ENCODE results near the gene LRRTM4. TPM values are rescaled to one million over a fixed set of nuclear protein-coding genes. Genes with fewer than 3 reads are reported as not detected.

LRRTM4 gene
- total and polyA plus RNA-seq, 2 donors (not counting 1 experiment from before 2014, with no cell fraction given), result not detected

GRCh38 chr2:77127345-77127744, 394.8 kb downstream of the LRRTM4 start:
- Histone ChIP-seq H3K9me3 (ENCODE audit: control extremely low read depth in 1 of 3, control insufficient read depth in 2 of 3, insufficient read depth in 1 of 3, low read length in 2 of 3) (no peaks in the 10 kb centered on the region), H3K9ac (ENCODE audit: low read length) (no peak overlapping the region), H3K79me2 (ENCODE audit: control insufficient read depth, insufficient read depth, low read length) (no peaks in the 10 kb centered on the region), H3K27me3 (replicated peaks in 1 of 4; ENCODE audit: control extremely low read depth in 1 of 4, control insufficient read depth in 3 of 4, insufficient read depth in 4 of 4, low read length in 3 of 4) (no peaks in the 10 kb centered on the region), H3K4me2 (replicated peaks; ENCODE audit: low read depth, low read length, poor library complexity, severe bottlenecking) (no peak overlapping the region), H3K4me1 (ENCODE audit: control insufficient read depth in 2 of 2, insufficient read depth in 2 of 2, low read length in 2 of 2) (no peaks in the 10 kb centered on the region), H4K20me1 (ENCODE audit: control insufficient read depth, insufficient read depth, low read length, poor library complexity, severe bottlenecking) (no peaks in the 10 kb centered on the region), H3K36me3 (replicated peaks in 1 of 2; ENCODE audit: control extremely low read depth in 1 of 2, control insufficient read depth in 1 of 2, extremely low read depth in 1 of 2, insufficient read depth in 2 of 2, low read length in 1 of 2) (no peaks in the 10 kb centered on the region), H2AFZ (ENCODE audit: insufficient read depth, low read depth, low read length, poor library complexity, severe bottlenecking) (no peak overlapping the region), H3K27ac (ENCODE audit: low read length in 2 of 2) (no peak overlapping the region), H3K4me3 (ENCODE audit: control extremely low read depth in 1 of 5, extremely low read depth in 1 of 5, insufficient read depth in 1 of 5, low read depth in 2 of 5, low read length in 4 of 5) (no peak overlapping the region)
- POLR2A ChIA-PET, result no interaction called here
- H3K27me3 Mint-ChIP-seq, result no peaks in the 10 kb centered on the region
- H3K9me3 Mint-ChIP-seq (ENCODE audit: insufficient read depth), result no peaks in the 10 kb centered on the region
- DNase-seq (no peak), ATAC-seq (ENCODE audit: low read depth) (no peak)
- TF ChIP-seq, protein P1, sequence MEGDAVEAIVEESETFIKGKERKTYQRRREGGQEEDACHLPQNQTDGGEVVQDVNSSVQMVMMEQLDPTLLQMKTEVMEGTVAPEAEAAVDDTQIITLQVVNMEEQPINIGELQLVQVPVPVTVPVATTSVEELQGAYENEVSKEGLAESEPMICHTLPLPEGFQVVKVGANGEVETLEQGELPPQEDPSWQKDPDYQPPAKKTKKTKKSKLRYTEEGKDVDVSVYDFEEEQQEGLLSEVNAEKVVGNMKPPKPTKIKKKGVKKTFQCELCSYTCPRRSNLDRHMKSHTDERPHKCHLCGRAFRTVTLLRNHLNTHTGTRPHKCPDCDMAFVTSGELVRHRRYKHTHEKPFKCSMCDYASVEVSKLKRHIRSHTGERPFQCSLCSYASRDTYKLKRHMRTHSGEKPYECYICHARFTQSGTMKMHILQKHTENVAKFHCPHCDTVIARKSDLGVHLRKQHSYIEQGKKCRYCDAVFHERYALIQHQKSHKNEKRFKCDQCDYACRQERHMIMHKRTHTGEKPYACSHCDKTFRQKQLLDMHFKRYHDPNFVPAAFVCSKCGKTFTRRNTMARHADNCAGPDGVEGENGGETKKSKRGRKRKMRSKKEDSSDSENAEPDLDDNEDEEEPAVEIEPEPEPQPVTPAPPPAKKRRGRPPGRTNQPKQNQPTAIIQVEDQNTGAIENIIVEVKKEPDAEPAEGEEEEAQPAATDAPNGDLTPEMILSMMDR (IDR thresholded peaks at IDR 0.05), result no peak
- TF ChIP-seq EZH2 (IDR thresholded peaks at IDR 0.05; ENCODE audit: borderline replicate concordance, insufficient read depth, low read depth, low read length, poor library complexity, severe bottlenecking), result no peak
- H3K27ac Mint-ChIP-seq, result no peak overlapping the region
- no peaks in the 10 kb centered on the region for H3K4me1 Mint-ChIP-seq
- intact Hi-C loops (cut with micrococcal nuclease), result no loop called here
- CTCF ChIA-PET, result no interaction called here
- no peak overlapping the region for H3K4me3 Mint-ChIP-seq

- no peaks in the 10 kb centered on the region for H3K27me3 Mint-ChIP-seq
- no peaks in the 10 kb centered on the region for H3K4me1 Mint-ChIP-seq
- Histone ChIP-seq H3K4me2 (replicated peaks; ENCODE audit: low read depth, low read length, poor library complexity, severe bottlenecking) (no peak overlapping the region), H3K27me3 (replicated peaks in 1 of 4; ENCODE audit: control extremely low read depth in 1 of 4, control insufficient read depth in 3 of 4, insufficient read depth in 4 of 4, low read length in 3 of 4) (no peaks in the 10 kb centered on the region), H3K4me1 (ENCODE audit: control insufficient read depth in 2 of 2, insufficient read depth in 2 of 2, low read length in 2 of 2) (no peaks in the 10 kb centered on the region), H4K20me1 (ENCODE audit: control insufficient read depth, insufficient read depth, low read length, poor library complexity, severe bottlenecking) (no peaks in the 10 kb centered on the region), H3K9me3 (ENCODE audit: control extremely low read depth in 1 of 3, control insufficient read depth in 2 of 3, insufficient read depth in 1 of 3, low read length in 2 of 3) (no peaks in the 10 kb centered on the region), H3K79me2 (ENCODE audit: control insufficient read depth, insufficient read depth, low read length) (no peaks in the 10 kb centered on the region), H3K36me3 (replicated peaks in 1 of 2; ENCODE audit: control extremely low read depth in 1 of 2, control insufficient read depth in 1 of 2, extremely low read depth in 1 of 2, insufficient read depth in 2 of 2, low read length in 1 of 2) (no peaks in the 10 kb centered on the region), H3K27ac (ENCODE audit: low read length in 2 of 2) (no peak overlapping the region), H2AFZ (ENCODE audit: insufficient read depth, low read depth, low read length, poor library complexity, severe bottlenecking) (no peak overlapping the region), H3K9ac (ENCODE audit: low read length) (no peak overlapping the region), H3K4me3 (ENCODE audit: control extremely low read depth in 1 of 5, extremely low read depth in 1 of 5, insufficient read depth in 1 of 5, low read depth in 2 of 5, low read length in 4 of 5) (no peak overlapping the region)
- no peak overlapping the region for H3K4me3 Mint-ChIP-seq
- ChIA-PET CTCF (no interaction called here), POLR2A (no interaction called here)
- no peaks in the 10 kb centered on the region for H3K9me3 Mint-ChIP-seq (ENCODE audit: insufficient read depth)
- no peak for TF ChIP-seq EZH2 (IDR thresholded peaks at IDR 0.05; ENCODE audit: borderline replicate concordance, insufficient read depth, low read depth, low read length, poor library complexity, severe bottlenecking)
- TF ChIP-seq, protein P1 (IDR thresholded peaks at IDR 0.05), result no peak
- intact Hi-C loops (cut with micrococcal nuclease), result no loop called here
- no peak overlapping the region for H3K27ac Mint-ChIP-seq
- ATAC-seq (ENCODE audit: low read depth), result no peak
- no CpG with 5 or more reads among the region's 3 CpGs for WGBS (ENCODE audit: insufficient coverage)
- no peak for DNase-seq
Measured at GRCh38 chr2:77121518-77121917, 400.7 kb downstream of the LRRTM4 start.
